Parathyroid adenoma (tissue), 2 donors: Measurements from ENCODE around the gene UBE2H.
A peak's percentile ranks its signal among the peaks of the same experiment; 100 is the strongest.

Experiments
- H2AFZ ChIP-seq: fragments of 300-600 bp; sonication (generic); one replicate; pipeline ENCODE4 v1.7.0; 2017; ENCODE audit warnings: antibody characterized with exemption, mild to moderate bottlenecking
- H3K27ac ChIP-seq: fragments of 300-600 bp; sonication (generic); one replicate; pipeline ENCODE4 v1.7.0; 2017
- H3K27me3 ChIP-seq: fragments of 300-600 bp; sonication (generic); one replicate; pipeline ENCODE4 v1.7.0; 2017; ENCODE audit warnings: low read length; ENCODE audit not compliant: control insufficient read depth, insufficient read depth
- H3K36me3 ChIP-seq: fragments of 300-600 bp; sonication (generic); one replicate; pipeline ENCODE4 v1.7.0; 2017; ENCODE audit warnings: low read length; ENCODE audit not compliant: control insufficient read depth, insufficient read depth
- H3K4me1 ChIP-seq: fragments of 300-600 bp; sonication (generic); one replicate; pipeline ENCODE4 v1.7.0; 2017; ENCODE audit warnings: control low read depth
- H3K4me2 ChIP-seq: fragments of 300-600 bp; sonication (generic); one replicate; pipeline ENCODE4 v1.7.0; 2017; ENCODE audit warnings: low read length
- H3K4me3 ChIP-seq: fragments of 300-600 bp; sonication (generic); one replicate; pipeline ENCODE4 v1.7.0; 2017; ENCODE audit warnings: low read depth, low read length
- H3K79me2 ChIP-seq: fragments of 300-600 bp; sonication (generic); one replicate; pipeline ENCODE4 v1.7.0; 2017; ENCODE audit warnings: control low read depth
- H3K9ac ChIP-seq: fragments of 300-600 bp; sonication (generic); one replicate; pipeline ENCODE4 v1.7.0; 2017; ENCODE audit warnings: mild to moderate bottlenecking
- H3K9me3 ChIP-seq: fragments of 300-600 bp; sonication (generic); one replicate; pipeline ENCODE4 v1.7.0; 2017; ENCODE audit warnings: low read length; ENCODE audit not compliant: control insufficient read depth
- TF ChIP-seq, protein P1 (sequence below): fragments of 300-600 bp; sonication (generic); IDR thresholded peaks from one replicate; pipeline ENCODE4 v1.7.0; 2017; ENCODE audit warnings: antibody characterized with exemption, mild to moderate bottlenecking
- donor health status: primary hyperparathyroidism.

UBE2H gene

GRCh38 chr7:129889133-129889844 is 63.5 kb downstream of the UBE2H start:
- H3K4me3 ChIP-seq: no peak overlapping the region
- H3K4me1 ChIP-seq: peaks cover 2% of the 10 kb centered on the region
- peaks cover 45% of the 10 kb centered on the region for H3K79me2 ChIP-seq
- TF ChIP-seq, protein P1, sequence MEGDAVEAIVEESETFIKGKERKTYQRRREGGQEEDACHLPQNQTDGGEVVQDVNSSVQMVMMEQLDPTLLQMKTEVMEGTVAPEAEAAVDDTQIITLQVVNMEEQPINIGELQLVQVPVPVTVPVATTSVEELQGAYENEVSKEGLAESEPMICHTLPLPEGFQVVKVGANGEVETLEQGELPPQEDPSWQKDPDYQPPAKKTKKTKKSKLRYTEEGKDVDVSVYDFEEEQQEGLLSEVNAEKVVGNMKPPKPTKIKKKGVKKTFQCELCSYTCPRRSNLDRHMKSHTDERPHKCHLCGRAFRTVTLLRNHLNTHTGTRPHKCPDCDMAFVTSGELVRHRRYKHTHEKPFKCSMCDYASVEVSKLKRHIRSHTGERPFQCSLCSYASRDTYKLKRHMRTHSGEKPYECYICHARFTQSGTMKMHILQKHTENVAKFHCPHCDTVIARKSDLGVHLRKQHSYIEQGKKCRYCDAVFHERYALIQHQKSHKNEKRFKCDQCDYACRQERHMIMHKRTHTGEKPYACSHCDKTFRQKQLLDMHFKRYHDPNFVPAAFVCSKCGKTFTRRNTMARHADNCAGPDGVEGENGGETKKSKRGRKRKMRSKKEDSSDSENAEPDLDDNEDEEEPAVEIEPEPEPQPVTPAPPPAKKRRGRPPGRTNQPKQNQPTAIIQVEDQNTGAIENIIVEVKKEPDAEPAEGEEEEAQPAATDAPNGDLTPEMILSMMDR: no peak
- no peak overlapping the region for H3K9ac ChIP-seq
- H3K27ac ChIP-seq: no peak overlapping the region
- peak overlapping the region; percentile 20 for H3K4me2 ChIP-seq
- no peaks in the 10 kb centered on the region for H3K36me3 ChIP-seq
- no peaks in the 10 kb centered on the region for H3K9me3 ChIP-seq
- no peaks in the 10 kb centered on the region for H3K27me3 ChIP-seq
- H2AFZ ChIP-seq: no peak overlapping the region

DNA sequence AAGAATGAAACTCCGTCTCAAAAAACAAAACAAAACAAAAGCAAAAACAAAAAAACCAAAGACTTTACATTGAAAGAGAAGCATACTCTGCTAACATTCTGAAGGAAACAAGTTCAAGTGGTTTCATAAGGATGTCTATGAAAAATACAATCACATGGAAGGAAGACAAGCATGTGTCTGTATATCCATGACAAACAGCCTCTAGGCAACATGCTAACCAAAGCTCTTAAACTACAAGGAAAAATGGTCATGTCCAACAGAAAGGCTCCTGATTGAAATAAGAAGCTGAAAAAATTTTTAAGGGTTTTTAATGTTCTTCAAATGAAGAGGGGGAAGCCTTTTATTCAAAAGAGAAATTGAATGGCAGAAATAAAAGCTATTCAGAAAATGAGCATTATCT is 64.9 kb downstream of the UBE2H start:
- Histone ChIP-seq H3K4me3 (no peak overlapping the region), H3K9me3 (no peaks in the 10 kb centered on the region), H3K4me2 (no peak overlapping the region), H3K27me3 (no peaks in the 10 kb centered on the region), H2AFZ (no peak overlapping the region), H3K79me2 (peaks cover 37% of the 10 kb centered on the region), H3K9ac (no peak overlapping the region), H3K4me1 (no peaks in the 10 kb centered on the region), H3K27ac (no peak overlapping the region), H3K36me3 (no peaks in the 10 kb centered on the region)
- TF ChIP-seq, protein P1: no peak

DNA sequence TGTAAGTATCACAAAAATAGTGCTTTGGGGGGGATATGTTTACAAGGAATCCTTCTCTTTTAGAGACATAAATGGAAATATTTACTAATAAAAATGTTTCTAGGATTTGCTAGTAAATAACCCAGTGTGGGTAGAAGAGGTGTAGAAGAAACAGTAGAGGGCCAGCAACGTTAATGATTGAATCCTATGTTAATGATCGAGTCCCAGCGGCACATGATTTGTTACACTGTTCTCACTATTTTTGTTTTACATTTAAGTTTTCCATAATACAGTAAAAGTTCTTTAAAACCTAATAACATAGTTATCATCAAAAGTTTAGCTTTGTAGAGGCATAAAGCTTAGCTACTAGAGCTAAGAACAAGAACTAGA is 66.0 kb downstream of the UBE2H start:
- Histone ChIP-seq H3K9ac (no peak overlapping the region), H3K27me3 (no peaks in the 10 kb centered on the region), H3K4me1 (no peaks in the 10 kb centered on the region), H2AFZ (no peak overlapping the region), H3K27ac (no peak overlapping the region), H3K4me3 (no peak overlapping the region), H3K9me3 (no peaks in the 10 kb centered on the region), H3K79me2 (peaks cover 37% of the 10 kb centered on the region), H3K36me3 (no peaks in the 10 kb centered on the region), H3K4me2 (no peak overlapping the region)
- TF ChIP-seq, protein P1: no peak

DNA sequence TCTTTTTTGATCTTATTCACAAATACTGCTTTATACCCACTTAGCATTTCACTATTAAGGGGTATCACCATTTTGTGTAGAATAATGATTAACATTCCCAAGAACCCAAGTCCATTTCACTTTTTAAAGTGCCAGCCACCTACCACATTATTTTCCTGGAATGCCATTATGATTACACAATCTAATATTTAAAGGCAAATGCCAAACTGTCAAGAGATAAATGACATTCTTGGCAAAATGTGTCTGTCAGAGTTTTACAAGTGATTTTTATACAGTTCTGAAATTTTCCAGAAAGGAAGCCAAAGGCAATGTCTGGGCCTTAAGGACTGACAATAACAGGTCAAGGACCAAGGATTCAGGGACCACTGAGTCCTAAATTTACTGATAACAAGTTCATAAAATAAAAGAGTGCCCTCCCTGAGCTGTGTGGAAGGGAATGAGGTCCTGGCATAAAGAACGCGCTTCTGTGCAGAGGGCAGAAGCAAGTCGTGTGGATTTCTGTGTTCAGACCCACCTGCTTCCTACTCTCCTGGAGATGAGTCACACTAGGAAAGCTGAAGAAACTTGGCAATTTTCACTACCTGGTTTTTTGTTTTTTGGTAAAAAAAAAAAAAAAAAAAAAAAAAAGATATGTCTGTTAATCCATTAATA is 66.5 kb downstream of the UBE2H start:
- peaks cover 33% of the 10 kb centered on the region for H3K79me2 ChIP-seq
- H3K4me3 ChIP-seq: no peak overlapping the region
- TF ChIP-seq, protein P1: no peak
- no peaks in the 10 kb centered on the region for H3K9me3 ChIP-seq
- no peak overlapping the region for H3K27ac ChIP-seq
- no peaks in the 10 kb centered on the region for H3K27me3 ChIP-seq
- H3K36me3 ChIP-seq: no peaks in the 10 kb centered on the region
- no peak overlapping the region for H3K4me2 ChIP-seq
- no peaks in the 10 kb centered on the region for H3K4me1 ChIP-seq
- H3K9ac ChIP-seq: no peak overlapping the region
- H2AFZ ChIP-seq: no peak overlapping the region

GRCh38 chr7:129884495-129884894 is 68.3 kb downstream of the UBE2H start:
- Histone ChIP-seq H3K4me3 (no peak overlapping the region), H3K9ac (no peak overlapping the region), H3K9me3 (no peaks in the 10 kb centered on the region), H2AFZ (no peak overlapping the region), H3K79me2 (peaks cover 33% of the 10 kb centered on the region), H3K4me2 (no peak overlapping the region), H3K27me3 (no peaks in the 10 kb centered on the region), H3K4me1 (no peaks in the 10 kb centered on the region), H3K36me3 (no peaks in the 10 kb centered on the region), H3K27ac (no peak overlapping the region)
- TF ChIP-seq, protein P1: no peak
